ENCODE data around the gene SLC16A5. TPM values are rescaled to one million over a fixed set of nuclear protein-coding genes. Genes with fewer than 3 reads are reported as not detected.

The SLC16A5 gene
- polyA plus RNA-seq, 3 donors, result 26.1 to 99.4 (median 27.0) TPM

GRCh38 chr17:75049706-75050105 lies 38.0 kb upstream of the SLC16A5 start:
- no peaks in the 10 kb centered on the region for H3K27me3 ChIP-seq (ENCODE audit: control insufficient read depth in 2 of 2, insufficient read depth in 2 of 2, low read length in 2 of 2)
- H3K4me1 Mint-ChIP-seq, result peaks cover 23% of the 10 kb centered on the region
- H3K79me2 ChIP-seq (ENCODE audit: insufficient read depth, low read length), result peaks cover 32% of the 10 kb centered on the region
- intact Hi-C loops (cut with micrococcal nuclease), result loop anchor here (5.0 to 10.0 kb wide), 2 partner anchors 133 to 155 kb away; partner anchors contain the start of genes SUMO2 (in 2 of the 2) and NUP85 (in 1 of the 2)
- no peak overlapping the region for H3K4me2 ChIP-seq (replicated peaks; ENCODE audit: extremely low read depth, low read length, poor library complexity, severe bottlenecking)
- peaks cover 2% of the 10 kb centered on the region for H4K20me1 ChIP-seq (ENCODE audit: insufficient read depth, low read length)
- no peaks in the 10 kb centered on the region for H3K27me3 Mint-ChIP-seq (ENCODE audit: low read depth in 3 of 3)
- no peak overlapping the region for H3K27ac ChIP-seq (ENCODE audit: low read depth in 1 of 2, low read length in 2 of 2)
- DNase-seq, result no peak
- H2AFZ ChIP-seq (ENCODE audit: insufficient read depth, low read depth, low read length, poor library complexity, severe bottlenecking), result no peak overlapping the region
- peaks cover 37 to 55% of the 10 kb centered on the region in 2 donors for H3K36me3 Mint-ChIP-seq
- no peaks in the 10 kb centered on the region for H3K9me3 ChIP-seq (replicated peaks in 1 of 2; ENCODE audit: control insufficient read depth in 1 of 2, insufficient read depth in 1 of 2, low read length in 2 of 2)
- H3K4me3 ChIP-seq (replicated peaks in 1 of 3; ENCODE audit: low read depth in 2 of 3, low read length in 3 of 3), result no peak overlapping the region
- H3K9ac ChIP-seq (ENCODE audit: insufficient read depth, low read length, poor library complexity, severe bottlenecking), result no peak overlapping the region
- no peaks in the 10 kb centered on the region for H3K9me3 Mint-ChIP-seq
- TF ChIP-seq CTCF (IDR thresholded peaks at IDR 0.05), result no peak
- H3K4me1 ChIP-seq (ENCODE audit: control insufficient read depth in 1 of 2, insufficient read depth in 2 of 2, low read length in 2 of 2), result peaks cover 18 to 25% of the 10 kb centered on the region in 2 donors
- H3K36me3 ChIP-seq (replicated peaks in 1 of 2; ENCODE audit: control insufficient read depth in 1 of 2, insufficient read depth in 2 of 2, low read length in 2 of 2), result peaks cover 34 to 53% of the 10 kb centered on the region in 2 donors
- H3K27ac Mint-ChIP-seq, result no peak overlapping the region
- H3K4me3 Mint-ChIP-seq, result no peak overlapping the region

GRCh38 chr17:75051941-75052340 lies 35.8 kb upstream of the SLC16A5 start:
- Mint-ChIP-seq H3K27ac (no peak overlapping the region), H3K4me3 (no peak overlapping the region), H3K27me3 (ENCODE audit: low read depth in 3 of 3) (no peaks in the 10 kb centered on the region), H3K9me3 (no peaks in the 10 kb centered on the region), H3K36me3 (peaks cover 50 to 77% of the 10 kb centered on the region in 2 donors), H3K4me1 (peaks cover 13% of the 10 kb centered on the region)
- Histone ChIP-seq H3K4me3 (replicated peaks in 1 of 3; ENCODE audit: low read depth in 2 of 3, low read length in 3 of 3) (no peak overlapping the region), H3K79me2 (ENCODE audit: insufficient read depth, low read length) (peaks cover 16% of the 10 kb centered on the region), H3K36me3 (replicated peaks in 1 of 2; ENCODE audit: control insufficient read depth in 1 of 2, insufficient read depth in 2 of 2, low read length in 2 of 2) (peaks cover 34 to 75% of the 10 kb centered on the region in 2 donors), H3K27ac (ENCODE audit: low read depth in 1 of 2, low read length in 2 of 2) (no peak overlapping the region), H3K4me1 (ENCODE audit: control insufficient read depth in 1 of 2, insufficient read depth in 2 of 2, low read length in 2 of 2) (peaks cover 13 to 14% of the 10 kb centered on the region in 2 donors), H3K4me2 (replicated peaks; ENCODE audit: extremely low read depth, low read length, poor library complexity, severe bottlenecking) (no peak overlapping the region), H4K20me1 (ENCODE audit: insufficient read depth, low read length) (no peaks in the 10 kb centered on the region), H3K9me3 (replicated peaks in 1 of 2; ENCODE audit: control insufficient read depth in 1 of 2, insufficient read depth in 1 of 2, low read length in 2 of 2) (no peaks in the 10 kb centered on the region), H3K9ac (ENCODE audit: insufficient read depth, low read length, poor library complexity, severe bottlenecking) (no peak overlapping the region), H3K27me3 (ENCODE audit: control insufficient read depth in 2 of 2, insufficient read depth in 2 of 2, low read length in 2 of 2) (no peaks in the 10 kb centered on the region), H2AFZ (ENCODE audit: insufficient read depth, low read depth, low read length, poor library complexity, severe bottlenecking) (no peak overlapping the region)
- intact Hi-C loops (cut with micrococcal nuclease), result loop anchor here in 1 of 2 donors (10.0 kb wide), 1 partner anchor 153 kb away; the partner anchor contains the start of gene NUP85
- no peak for DNase-seq
- TF ChIP-seq CTCF (IDR thresholded peaks at IDR 0.05), result no peak
- WGBS (ENCODE audit: insufficient coverage), result 89% methylated on average over 2 of the region's 2 CpGs

All from CD14-positive monocyte (primary cell).